D721Med (cell line): ENCODE results near the gene SPATA32.

Experiments
- DNase-seq: peaks from one replicate; pipeline ENCODE4 v3.0.0; 2011; ENCODE audit warnings: low spot score; ENCODE audit not compliant: insufficient read length
- FAIRE-seq: peaks from 2 replicates; lab custom pipeline; 2011; peaks lifted over from hg19 to GRCh38; lab: Jason Lieb, UNC
- CTCF ChIP-seq: IDR thresholded peaks from 2 replicates; pipeline ENCODE4 v1.5.1; 2012; ENCODE audit warnings: mild to moderate bottlenecking, control low read depth; ENCODE audit not compliant: insufficient read depth; ENCODE audit errors: missing control alignments

The SPATA32 gene

GRCh38 chr17:45237686-45238085 is 24.2 kb downstream of the SPATA32 start:
- DNase-seq (no peak), FAIRE-seq (no peak)
- no peak for TF ChIP-seq CTCF

- FAIRE-seq (no peak), DNase-seq (no peak)
- no peak for TF ChIP-seq CTCF
Measured at GRCh38 chr17:45236282-45236606, 25.6 kb downstream of the SPATA32 start.

- no peak for FAIRE-seq
- peak; percentile 98 for TF ChIP-seq CTCF
- peak; percentile 92 for DNase-seq
Measured at GRCh38 chr17:45235416-45236281, 26.2 kb downstream of the SPATA32 start.

- no peak for FAIRE-seq
- no peak for DNase-seq
- peak; percentile 50 for TF ChIP-seq CTCF
Measured at GRCh38 chr17:45234641-45235415, 27.1 kb downstream of the SPATA32 start.

- TF ChIP-seq CTCF, result no peak
- no peak for FAIRE-seq
- no peak for DNase-seq
Measured at GRCh38 chr17:45233423-45233924, 28.4 kb downstream of the SPATA32 start.

GRCh38 chr17:45232514-45233422 is 29.1 kb downstream of the SPATA32 start:
- FAIRE-seq (no peak), DNase-seq (no peak)
- TF ChIP-seq CTCF, result no peak
